Lower lobe of right lung (tissue), 2 donors: Measurements from ENCODE around the gene PPP1R13L. TPM values are rescaled to one million over a fixed set of nuclear protein-coding genes. Genes with fewer than 3 reads are reported as not detected.

Experiments used
- ATAC-seq, 2 donors: fragments of 200-7000 bp; cut with Tn5 transposase; one replicate each; pipeline ENCODE4 v1.9.1; 2020 to 2022; ENCODE audit warnings: mild to moderate bottlenecking in 2 of 2, moderate library complexity in 2 of 2
- DNase-seq: peaks from one replicate; pipeline ENCODE4 v3.0.0-alpha.2; 2020
- H3K27ac ChIP-seq: fragments of 200-600 bp; one replicate; pipeline ENCODE4 v1.8.0; 2022
- H3K27me3 ChIP-seq: fragments of 200-600 bp; one replicate; pipeline ENCODE4 v1.8.0; 2022; ENCODE audit warnings: low read depth
- H3K36me3 ChIP-seq: fragments of 200-600 bp; one replicate; pipeline ENCODE4 v1.8.0; 2022; ENCODE audit warnings: mild to moderate bottlenecking
- H3K4me1 ChIP-seq: fragments of 200-600 bp; one replicate; pipeline ENCODE4 v1.8.0; 2022
- H3K4me3 ChIP-seq: fragments of 200-600 bp; one replicate; pipeline ENCODE4 v1.8.0; 2022; ENCODE audit warnings: mild to moderate bottlenecking
- H3K9me3 ChIP-seq: fragments of 200-600 bp; one replicate; pipeline ENCODE4 v1.8.0; 2022
- intact Hi-C: fragments of 100-400 bp; cut with DNase I; formaldehyde crosslinking; loops from one replicate; pipeline ENCODE4 v1.11.0; 2022
- total RNA-seq: library from RNA; stranded (reverse); fragmentation: NEBNext Ultra II Directional; extraction: Animal tissue kit (Norgen Biotek cat#: 25700); gene quantifications from one replicate; pipeline ENCODE4 v1.2.1, GENCODE V29; 2021
- TF ChIP-seq, protein P1 (sequence below): fragments of 200-600 bp; IDR thresholded peaks from one replicate; pipeline ENCODE4 v1.8.0; 2022; ENCODE audit warnings: antibody characterized with exemption, mild to moderate bottlenecking
- donor health status: DM: no; HTN: yes; CAD: no; lungs with severe emphysema.

PPP1R13L gene
- total RNA-seq, 1 donor from 2014 or later: 43.8 TPM

- Histone ChIP-seq H3K4me1 (peaks cover 59% of the 10 kb centered on the region), H3K27me3 (peaks cover 4% of the 10 kb centered on the region), H3K27ac (peak overlapping the region; percentile 93), H3K36me3 (no peaks in the 10 kb centered on the region), H3K9me3 (no peaks in the 10 kb centered on the region), H3K4me3 (peak overlapping the region; percentile 28)
- intact Hi-C loops: no loop called here
- ATAC-seq (peak in 1 of 2 donors; percentile 20), DNase-seq (peak; percentile 69)
- TF ChIP-seq, protein P1, sequence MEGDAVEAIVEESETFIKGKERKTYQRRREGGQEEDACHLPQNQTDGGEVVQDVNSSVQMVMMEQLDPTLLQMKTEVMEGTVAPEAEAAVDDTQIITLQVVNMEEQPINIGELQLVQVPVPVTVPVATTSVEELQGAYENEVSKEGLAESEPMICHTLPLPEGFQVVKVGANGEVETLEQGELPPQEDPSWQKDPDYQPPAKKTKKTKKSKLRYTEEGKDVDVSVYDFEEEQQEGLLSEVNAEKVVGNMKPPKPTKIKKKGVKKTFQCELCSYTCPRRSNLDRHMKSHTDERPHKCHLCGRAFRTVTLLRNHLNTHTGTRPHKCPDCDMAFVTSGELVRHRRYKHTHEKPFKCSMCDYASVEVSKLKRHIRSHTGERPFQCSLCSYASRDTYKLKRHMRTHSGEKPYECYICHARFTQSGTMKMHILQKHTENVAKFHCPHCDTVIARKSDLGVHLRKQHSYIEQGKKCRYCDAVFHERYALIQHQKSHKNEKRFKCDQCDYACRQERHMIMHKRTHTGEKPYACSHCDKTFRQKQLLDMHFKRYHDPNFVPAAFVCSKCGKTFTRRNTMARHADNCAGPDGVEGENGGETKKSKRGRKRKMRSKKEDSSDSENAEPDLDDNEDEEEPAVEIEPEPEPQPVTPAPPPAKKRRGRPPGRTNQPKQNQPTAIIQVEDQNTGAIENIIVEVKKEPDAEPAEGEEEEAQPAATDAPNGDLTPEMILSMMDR: peak; percentile 58
Measured at GRCh38 chr19:45402298-45403061, 2.4 kb downstream of the PPP1R13L start.

DNA sequence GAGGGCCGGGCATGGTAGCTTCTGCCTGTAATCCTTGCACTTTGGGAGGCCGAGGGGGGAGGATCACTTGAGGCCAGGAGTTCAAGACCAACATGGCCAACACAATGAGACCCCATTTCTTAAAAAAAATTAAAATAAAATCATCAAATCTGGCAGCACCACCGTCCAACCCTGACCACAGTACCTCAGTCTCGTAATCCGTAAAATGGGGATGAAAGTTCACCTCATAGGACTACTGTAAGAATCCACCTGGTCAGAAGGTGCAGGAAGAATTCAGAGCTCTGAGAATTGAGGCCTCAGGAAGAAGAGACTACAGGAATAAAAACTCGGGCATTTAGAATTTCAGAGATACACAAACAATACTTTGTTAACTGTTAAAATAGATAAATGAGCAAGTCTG lies 3.1 kb downstream of the PPP1R13L start:
- DNase-seq (no peak), ATAC-seq (no peak)
- peaks cover 52% of the 10 kb centered on the region for H3K4me1 ChIP-seq
- H3K9me3 ChIP-seq: no peaks in the 10 kb centered on the region
- H3K27ac ChIP-seq: peak overlapping the region; percentile 93
- no peak overlapping the region for H3K4me3 ChIP-seq
- intact Hi-C loops: no loop called here
- TF ChIP-seq, protein P1: no peak
- no peaks in the 10 kb centered on the region for H3K36me3 ChIP-seq
- H3K27me3 ChIP-seq: peaks cover 4% of the 10 kb centered on the region

- H3K27ac ChIP-seq: no peak overlapping the region
- H3K36me3 ChIP-seq: peaks cover 10% of the 10 kb centered on the region
- H3K4me3 ChIP-seq: no peak overlapping the region
- no peaks in the 10 kb centered on the region for H3K9me3 ChIP-seq
- TF ChIP-seq, protein P1: no peak
- ATAC-seq (no peak), DNase-seq (no peak)
- intact Hi-C loops: no loop called here
- peaks cover 47% of the 10 kb centered on the region for H3K4me1 ChIP-seq
- H3K27me3 ChIP-seq: peaks cover 10% of the 10 kb centered on the region
Measured at GRCh38 chr19:45400192-45400591, 4.7 kb downstream of the PPP1R13L start.

- Histone ChIP-seq H3K4me3 (no peak overlapping the region), H3K9me3 (no peaks in the 10 kb centered on the region), H3K4me1 (peaks cover 13% of the 10 kb centered on the region), H3K27me3 (peaks cover 6% of the 10 kb centered on the region), H3K36me3 (peaks cover 21% of the 10 kb centered on the region), H3K27ac (no peak overlapping the region)
- ATAC-seq (no peak), DNase-seq (no peak)
- intact Hi-C loops: no loop called here
- TF ChIP-seq, protein P1: no peak
Measured at GRCh38 chr19:45395821-45396617, 8.8 kb downstream of the PPP1R13L start.

DNA sequence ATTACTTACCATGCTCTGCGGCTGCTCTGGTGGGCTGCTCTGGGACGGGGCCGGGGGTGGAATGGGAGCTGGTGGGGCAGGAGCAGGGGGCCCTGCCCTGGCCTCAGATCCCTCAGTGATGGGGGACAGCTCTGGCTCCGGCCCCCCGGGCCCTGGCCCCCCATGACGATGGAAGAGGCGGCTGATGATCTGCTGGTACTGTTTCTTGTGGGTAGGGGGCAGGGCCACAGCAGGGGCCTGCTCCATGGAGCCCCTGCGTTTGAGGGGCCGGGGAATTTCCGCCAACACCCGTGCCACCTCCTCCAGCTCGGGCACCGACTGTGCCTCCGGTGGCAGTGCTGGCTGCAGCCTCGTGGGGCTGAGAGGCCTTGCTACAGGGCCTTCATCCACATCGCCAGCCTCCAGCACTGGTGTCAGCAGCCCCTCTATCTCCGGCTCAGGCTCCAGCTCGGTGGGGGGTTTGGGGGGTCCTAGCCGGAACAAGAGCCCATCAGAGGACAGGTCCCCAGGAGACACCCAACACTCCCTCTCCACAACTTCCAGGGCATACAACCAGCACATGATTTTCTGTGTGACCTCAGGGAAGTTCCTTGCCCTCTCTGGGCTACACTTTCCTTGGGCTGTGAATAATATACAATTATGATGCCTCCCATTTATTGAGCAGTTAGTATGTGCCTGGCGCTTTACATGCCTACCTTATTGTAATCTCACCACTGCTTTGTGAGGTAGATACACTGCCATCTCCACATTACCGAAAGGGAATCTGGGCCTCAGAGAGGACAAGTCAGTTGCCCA lies 12.8 kb downstream of the PPP1R13L start:
- no peak for ATAC-seq
- intact Hi-C loops: no loop called here
- H3K9me3 ChIP-seq: no peaks in the 10 kb centered on the region
- peaks cover 7% of the 10 kb centered on the region for H3K27me3 ChIP-seq
- DNase-seq: no peak
- TF ChIP-seq, protein P1: no peak
- no peaks in the 10 kb centered on the region for H3K4me1 ChIP-seq
- peaks cover 21% of the 10 kb centered on the region for H3K36me3 ChIP-seq
- H3K27ac ChIP-seq: no peak overlapping the region
- no peak overlapping the region for H3K4me3 ChIP-seq
